ENCODE measurements around the gene PAN3. TPM values are rescaled to one million over a fixed set of nuclear protein-coding genes. Genes with fewer than 3 reads are reported as not detected.

The PAN3 gene
- total and polyA plus RNA-seq, 2 of the 8 experiments (the other 6 are each of a cell fraction or from before 2014, with no cell fraction given), result 12.7 to 39.3 TPM

DNA sequence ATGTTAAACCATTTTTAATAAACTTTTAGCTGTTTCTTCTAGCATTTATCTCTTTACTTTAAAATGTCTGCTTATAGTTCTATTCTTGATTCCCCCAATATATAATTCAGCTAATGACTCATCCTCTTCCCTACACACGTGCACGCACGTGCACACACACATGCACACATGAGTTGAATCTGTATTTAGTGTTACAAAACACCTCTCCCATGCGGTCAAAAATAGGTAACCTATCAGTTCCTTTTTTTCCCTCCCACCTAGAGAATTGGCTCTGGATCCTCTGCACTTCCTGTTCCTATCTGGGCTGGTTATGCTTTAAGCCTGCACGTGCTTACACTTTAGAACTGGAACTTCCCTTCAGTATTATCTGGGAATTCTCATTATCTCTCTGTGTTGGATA, 144.1 kb downstream of the PAN3 start:
- DNase-seq (ENCODE audit: low read depth in 1 of 2, low spot score in 2 of 2), result no peak
- H4K8ac ChIP-seq (ENCODE audit: extremely low read depth, insufficient read depth, low read length), result no peak overlapping the region
- 92% methylated on average over 5 of the region's 5 CpGs; no CpG with 5 or more reads in 1 of the 2 experiments for WGBS, 2 experiments (ENCODE audit: extremely low coverage in 1 of 2, insufficient coverage in 1 of 2, insufficient read length in 1 of 2, insufficient replicate concordance in 2 of 2, low coverage in 1 of 2, low lambda C conversion rate in 2 of 2, missing lambda C conversion rate in 1 of 2)

More for the DNA sequence above, 144.1 kb downstream of the PAN3 start:
- H2BK120ac ChIP-seq (replicated peaks; ENCODE audit: low read depth, low read length), result no peak overlapping the region
- no peak overlapping the region for H3K9ac ChIP-seq (replicated peaks in 1 of 4; ENCODE audit: extremely low read depth in 1 of 4, low read depth in 3 of 4, low read length in 3 of 4)
- peaks cover 2 to 39% (median 13%) of the 10 kb centered on the region in 4 experiments; a peak in 6 of 8 replicates for H3K36me3 ChIP-seq (ENCODE audit: control insufficient read depth in 2 of 4, insufficient read depth in 4 of 4, low read length in 3 of 4)
- no peak overlapping the region for H3K27ac ChIP-seq (ENCODE audit: low read depth, low read length)
- TF ChIP-seq JUND (IDR thresholded peaks at IDR 0.05; ENCODE audit: low read length), result no peak
- TF ChIP-seq KDM5A (IDR thresholded peaks at IDR 0.05; ENCODE audit: low read length), result no peak
- TF ChIP-seq SP4 (IDR thresholded peaks at IDR 0.05; ENCODE audit: low read length), result no peak
- TF ChIP-seq SRF (IDR thresholded peaks at IDR 0.05; ENCODE audit: low read depth, low read length), result no peak
- TF ChIP-seq GABPA (IDR thresholded peaks at IDR 0.05; ENCODE audit: borderline replicate concordance, insufficient read depth, low read length), result no peak
- TF ChIP-seq ASH2L (IDR thresholded peaks at IDR 0.05; ENCODE audit: low read length), result no peak
- TF ChIP-seq EGR1 (IDR thresholded peaks at IDR 0.05; ENCODE audit: borderline replicate concordance, low read depth, low read length), result no peak
- no peak for TF ChIP-seq EP300 (IDR thresholded peaks at IDR 0.05; ENCODE audit: borderline replicate concordance in 1 of 2, low read depth in 2 of 2, low read length in 2 of 2)
- TF ChIP-seq HDAC2 (IDR thresholded peaks at IDR 0.05; ENCODE audit: borderline replicate concordance in 1 of 2, low read depth in 2 of 2, low read length in 2 of 2), result no peak
- TF ChIP-seq TEAD4 (IDR thresholded peaks at IDR 0.05; ENCODE audit: low read depth, low read length), result no peak
- TF ChIP-seq MAFK (IDR thresholded peaks at IDR 0.05; ENCODE audit: low read depth, low read length), result no peak
- CTCF ChIA-PET (ENCODE audit: partially characterized antibody), result interaction anchor here (0.7 to 0.8 kb wide), 2 partner anchors 41 to 134 kb away, joined by 4 to 5 read pairs; no protein-coding TSS in a partner anchor
- no peak overlapping the region for H2BK12ac ChIP-seq (ENCODE audit: low read depth, low read length)
- no peaks in the 10 kb centered on the region for H3K79me1 ChIP-seq (ENCODE audit: low read depth, low read length)
- H4K5ac ChIP-seq (ENCODE audit: insufficient read length, low read depth, low read length), result no peak overlapping the region
- H3K4me2 ChIP-seq (ENCODE audit: insufficient read depth in 1 of 2, low read depth in 2 of 2, low read length in 2 of 2), result no peak overlapping the region
- no peak overlapping the region for H2AFZ ChIP-seq (ENCODE audit: low read length)
- no peak overlapping the region for H2BK20ac ChIP-seq (ENCODE audit: low read length)
- no peak overlapping the region for H3K18ac ChIP-seq (ENCODE audit: extremely low read depth, low read length)
- no peaks in the 10 kb centered on the region for H3K4me1 ChIP-seq (replicated peaks in 1 of 4; ENCODE audit: control insufficient read depth in 3 of 4, insufficient read depth in 4 of 4, low read length in 3 of 4)
- H3K79me2 ChIP-seq (ENCODE audit: control insufficient read depth in 1 of 2, insufficient read depth in 2 of 2, low read length in 2 of 2), result no peaks in the 10 kb centered on the region
- H3K27me3 ChIP-seq (replicated peaks in 1 of 4; ENCODE audit: control insufficient read depth in 3 of 4, extremely low read depth in 1 of 4, insufficient read depth in 3 of 4, low read length in 3 of 4), result no peaks in the 10 kb centered on the region
- H2BK15ac ChIP-seq (ENCODE audit: low read length), result no peak overlapping the region
- no peaks in the 10 kb centered on the region; the same call in 1 of the 2 replicates for H3K23me2 ChIP-seq (ENCODE audit: low read depth, low read length)
- POLR2A ChIA-PET (ENCODE audit: partially characterized antibody), result interaction anchor here (0.5 kb wide), 1 partner anchor 177 kb away, joined by 3 read pairs; no protein-coding TSS in a partner anchor
- H3K9me3 ChIP-seq (ENCODE audit: insufficient read depth in 2 of 2, low read depth in 1 of 2, low read length in 1 of 2), result no peaks in the 10 kb centered on the region
- FAIRE-seq, result no peak
- no peaks in the 10 kb centered on the region for H4K20me1 ChIP-seq (replicated peaks in 1 of 2; ENCODE audit: control insufficient read depth in 1 of 2, insufficient read depth in 2 of 2, low read length in 2 of 2)
- H3K56ac ChIP-seq (replicated peaks; ENCODE audit: insufficient read length, low read depth, low read length), result no peak overlapping the region
- H3K4me3 ChIP-seq (ENCODE audit: extremely low read depth in 1 of 4, insufficient read depth in 2 of 4, low read depth in 3 of 4, low read length in 4 of 4), result no peak overlapping the region
- H2AK5ac ChIP-seq (ENCODE audit: low read depth, low read length), result no peak overlapping the region
- no peak overlapping the region for H3K14ac ChIP-seq (ENCODE audit: insufficient read length)
- no peak overlapping the region for H2BK5ac ChIP-seq (ENCODE audit: low read depth, low read length)
- H4K91ac ChIP-seq (replicated peaks; ENCODE audit: insufficient read length, low read length), result no peak overlapping the region
- H3K4ac ChIP-seq (replicated peaks; ENCODE audit: insufficient read length, low read depth, low read length), result no peak overlapping the region
- H3K23ac ChIP-seq (ENCODE audit: insufficient read length), result no peak overlapping the region
